GM12875 (cell line): ENCODE results near the gene TMUB2.

Experiments
- H3K4me3 ChIP-seq: one replicate; pipeline ENCODE4 v1.5.1; 2011; ENCODE audit warnings: low read depth, low read length, control low read depth
- CTCF ChIP-seq: IDR thresholded peaks from 2 replicates; pipeline ENCODE4 v1.5.1; 2011; ENCODE audit warnings: low read depth, mild to moderate bottlenecking, control low read depth, inconsistent platforms, low read length, moderate library complexity, borderline replicate concordance; ENCODE audit not compliant: insufficient read depth

Gene TMUB2

GRCh38 chr17:44221084-44221861, 34.5 kb downstream of the TMUB2 start:
- no peak for TF ChIP-seq CTCF
- peak overlapping the region; percentile 82 for H3K4me3 ChIP-seq

DNA sequence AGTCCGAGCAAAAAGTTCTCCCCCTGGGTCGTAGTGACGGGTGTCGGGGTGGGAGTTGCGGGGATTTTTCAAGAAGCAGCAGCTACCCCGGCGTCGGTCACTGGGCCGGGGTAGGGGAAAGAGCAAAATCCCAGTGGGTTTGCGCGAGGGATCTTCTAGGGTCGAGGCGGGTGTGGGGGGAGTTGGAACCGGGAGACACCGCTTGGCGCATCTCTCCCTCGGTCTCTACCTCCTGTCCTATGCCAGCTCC, 35.0 kb downstream of the TMUB2 start:
- no peak for TF ChIP-seq CTCF
- H3K4me3 ChIP-seq, result peak overlapping the region; percentile 82

- TF ChIP-seq CTCF, result 0 out of 2 replicates have a peak, but pooled peaks have one; percentile 21
- H3K4me3 ChIP-seq, result peak overlapping the region; percentile 82
Measured at GRCh38 chr17:44222112-44222869, 35.5 kb downstream of the TMUB2 start.

DNA sequence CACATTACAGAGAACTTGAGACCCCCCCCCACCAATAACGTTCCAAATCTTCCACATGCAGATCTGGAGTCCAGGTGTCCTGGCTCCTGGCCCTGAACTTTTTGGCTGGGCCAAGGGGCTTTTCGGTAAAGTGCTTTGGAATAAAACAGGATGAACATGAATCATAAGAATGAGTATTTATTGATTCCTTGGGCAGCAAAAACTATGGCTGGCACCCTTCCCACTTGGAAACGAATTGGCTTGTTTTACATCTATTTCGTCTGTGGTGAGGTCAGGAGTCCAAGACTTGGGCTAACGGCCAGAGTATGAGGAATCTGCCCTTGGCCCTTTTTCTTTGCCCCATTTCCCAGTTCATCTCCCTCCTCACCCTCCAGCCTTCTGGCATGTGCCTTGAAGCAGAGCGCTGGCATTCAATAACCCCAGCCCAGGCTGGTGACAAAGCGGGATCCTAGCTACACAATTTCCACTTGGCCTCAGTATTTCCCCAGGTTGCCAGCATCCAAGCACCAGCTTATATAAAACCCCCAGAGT, 36.8 kb downstream of the TMUB2 start:
- TF ChIP-seq CTCF, result no peak
- no peak overlapping the region for H3K4me3 ChIP-seq

GRCh38 chr17:44229090-44229489, 42.3 kb downstream of the TMUB2 start:
- no peak for TF ChIP-seq CTCF
- no peak overlapping the region for H3K4me3 ChIP-seq

DNA sequence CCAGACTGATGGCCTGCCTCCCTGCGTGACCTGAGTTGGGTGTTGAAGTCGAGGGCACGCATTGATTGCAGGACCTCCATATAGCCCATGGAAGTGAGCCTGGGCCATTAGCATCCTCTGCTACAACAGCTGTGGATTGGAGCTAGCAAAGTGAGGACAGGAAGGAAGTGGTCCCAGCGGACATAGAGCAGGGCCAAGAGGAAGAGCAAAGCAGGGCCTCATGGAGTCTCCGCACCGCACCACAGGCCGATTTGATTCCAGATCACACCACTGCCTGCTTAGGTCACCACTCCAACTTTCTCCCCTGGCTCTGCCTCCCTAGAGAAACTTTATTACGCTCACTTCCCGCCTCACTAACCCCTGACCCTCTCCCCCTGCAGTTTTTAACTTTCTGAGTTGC, 43.4 kb downstream of the TMUB2 start:
- TF ChIP-seq CTCF, result no peak

GRCh38 chr17:44232061-44232460, 45.3 kb downstream of the TMUB2 start:
- no peak overlapping the region for H3K4me3 ChIP-seq
- no peak for TF ChIP-seq CTCF

More for the DNA sequence above, 43.4 kb downstream of the TMUB2 start:
- no peak overlapping the region for H3K4me3 ChIP-seq
